ENCODE results near the gene ZNF343. TPM values are rescaled to one million over a fixed set of nuclear protein-coding genes. Genes with fewer than 3 reads are reported as not detected.

The ZNF343 gene
- total RNA-seq, 1 donor from 2014 or later = 15.5 TPM

DNA sequence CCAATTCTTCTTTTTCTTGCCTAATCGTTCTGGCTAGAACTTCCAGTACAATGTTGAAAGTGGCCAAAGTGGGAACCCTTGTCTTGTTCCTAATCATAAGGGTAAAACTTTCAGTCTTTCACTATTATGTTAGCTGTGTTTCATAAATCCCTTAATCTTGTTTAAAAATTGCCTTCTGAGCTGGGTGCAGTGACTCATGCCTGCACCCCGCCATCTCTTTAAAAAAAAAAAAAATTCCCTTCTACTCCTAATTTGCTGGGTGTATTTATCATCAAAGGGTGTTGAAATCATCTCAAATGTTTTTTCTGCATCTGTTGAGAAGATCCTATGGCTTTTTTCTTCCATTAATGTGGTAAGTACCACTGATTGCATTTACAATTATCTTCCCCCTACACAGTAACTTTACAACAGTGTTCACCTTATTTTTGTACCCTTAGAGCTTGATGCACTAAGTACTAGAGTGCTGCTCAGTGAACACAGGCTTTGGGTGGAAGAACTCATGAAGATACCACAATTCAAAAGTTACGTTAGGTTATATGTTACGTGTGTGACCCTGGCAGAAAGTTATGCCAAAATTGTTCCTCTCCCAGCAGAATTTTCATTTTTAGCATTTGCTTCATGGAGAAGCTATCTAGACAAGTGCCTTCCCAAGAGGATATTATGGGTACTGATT, 47.8 kb downstream of the ZNF343 start:
- H3K9me3 Mint-ChIP-seq (ENCODE audit: unreplicated experiment) = no peaks in the 10 kb centered on the region
- H3K36me3 Mint-ChIP-seq (ENCODE audit: unreplicated experiment) = no peaks in the 10 kb centered on the region
- H3K4me1 Mint-ChIP-seq (ENCODE audit: low read depth, unreplicated experiment) = no peaks in the 10 kb centered on the region
- TF ChIP-seq, protein P1, sequence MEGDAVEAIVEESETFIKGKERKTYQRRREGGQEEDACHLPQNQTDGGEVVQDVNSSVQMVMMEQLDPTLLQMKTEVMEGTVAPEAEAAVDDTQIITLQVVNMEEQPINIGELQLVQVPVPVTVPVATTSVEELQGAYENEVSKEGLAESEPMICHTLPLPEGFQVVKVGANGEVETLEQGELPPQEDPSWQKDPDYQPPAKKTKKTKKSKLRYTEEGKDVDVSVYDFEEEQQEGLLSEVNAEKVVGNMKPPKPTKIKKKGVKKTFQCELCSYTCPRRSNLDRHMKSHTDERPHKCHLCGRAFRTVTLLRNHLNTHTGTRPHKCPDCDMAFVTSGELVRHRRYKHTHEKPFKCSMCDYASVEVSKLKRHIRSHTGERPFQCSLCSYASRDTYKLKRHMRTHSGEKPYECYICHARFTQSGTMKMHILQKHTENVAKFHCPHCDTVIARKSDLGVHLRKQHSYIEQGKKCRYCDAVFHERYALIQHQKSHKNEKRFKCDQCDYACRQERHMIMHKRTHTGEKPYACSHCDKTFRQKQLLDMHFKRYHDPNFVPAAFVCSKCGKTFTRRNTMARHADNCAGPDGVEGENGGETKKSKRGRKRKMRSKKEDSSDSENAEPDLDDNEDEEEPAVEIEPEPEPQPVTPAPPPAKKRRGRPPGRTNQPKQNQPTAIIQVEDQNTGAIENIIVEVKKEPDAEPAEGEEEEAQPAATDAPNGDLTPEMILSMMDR (IDR thresholded peaks at IDR 0.05; ENCODE audit: partially characterized antibody, unreplicated experiment) = no peak
- no peak overlapping the region for H3K27ac Mint-ChIP-seq (ENCODE audit: unreplicated experiment)
- no peak for DNase-seq
- no peak overlapping the region for H3K4me3 Mint-ChIP-seq (ENCODE audit: unreplicated experiment)
- H3K27me3 Mint-ChIP-seq (ENCODE audit: unreplicated experiment) = no peaks in the 10 kb centered on the region

DNA sequence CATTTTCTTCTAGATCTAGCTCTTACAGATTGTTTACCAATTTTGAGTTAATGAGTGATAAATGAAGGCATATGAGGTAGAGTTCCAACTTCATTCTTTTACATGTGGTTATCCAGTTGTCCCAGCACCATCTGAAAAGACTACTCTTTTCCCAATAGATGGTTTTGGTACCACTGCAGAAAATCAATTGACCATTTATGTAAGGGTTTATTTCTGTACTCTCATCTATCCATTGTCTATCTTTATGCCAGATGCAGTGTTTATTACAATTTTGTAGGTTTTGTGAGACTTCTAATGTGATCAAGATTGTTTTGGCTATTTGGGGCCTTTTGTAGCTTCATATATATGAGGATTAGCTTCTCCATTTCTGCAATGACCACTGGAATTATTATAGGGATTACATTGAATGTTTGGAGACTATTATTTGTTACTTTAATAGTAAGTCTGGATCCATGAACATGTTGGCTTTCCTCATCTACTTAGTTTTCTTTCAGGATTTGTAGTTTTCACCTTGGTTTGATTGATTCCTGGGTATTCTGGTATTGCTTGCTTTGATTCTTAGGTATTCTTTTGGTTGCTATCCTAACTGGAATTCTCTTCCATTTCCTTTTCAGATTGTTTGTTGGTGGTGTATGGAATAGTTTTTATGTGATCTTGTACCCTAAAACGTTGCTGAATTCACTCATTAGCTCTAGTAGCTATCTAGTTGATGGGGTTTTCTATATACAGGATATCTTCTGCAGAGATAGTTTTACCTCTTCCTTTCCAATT, 48.5 kb downstream of the ZNF343 start:
- no peaks in the 10 kb centered on the region for H3K27me3 Mint-ChIP-seq (ENCODE audit: unreplicated experiment)
- H3K4me3 Mint-ChIP-seq (ENCODE audit: unreplicated experiment) = no peak overlapping the region
- H3K36me3 Mint-ChIP-seq (ENCODE audit: unreplicated experiment) = no peaks in the 10 kb centered on the region
- H3K4me1 Mint-ChIP-seq (ENCODE audit: low read depth, unreplicated experiment) = no peaks in the 10 kb centered on the region
- no peak for DNase-seq
- H3K9me3 Mint-ChIP-seq (ENCODE audit: unreplicated experiment) = peaks cover 1% of the 10 kb centered on the region
- no peak overlapping the region for H3K27ac Mint-ChIP-seq (ENCODE audit: unreplicated experiment)
- TF ChIP-seq, protein P1 (IDR thresholded peaks at IDR 0.05; ENCODE audit: partially characterized antibody, unreplicated experiment) = no peak

- H3K36me3 Mint-ChIP-seq (ENCODE audit: unreplicated experiment) = no peaks in the 10 kb centered on the region
- H3K4me1 Mint-ChIP-seq (ENCODE audit: low read depth, unreplicated experiment) = no peaks in the 10 kb centered on the region
- TF ChIP-seq, protein P1 (IDR thresholded peaks at IDR 0.05; ENCODE audit: partially characterized antibody, unreplicated experiment) = no peak
- H3K27me3 Mint-ChIP-seq (ENCODE audit: unreplicated experiment) = no peaks in the 10 kb centered on the region
- no peak for DNase-seq
- H3K9me3 Mint-ChIP-seq (ENCODE audit: unreplicated experiment) = peaks cover 1% of the 10 kb centered on the region
- H3K4me3 Mint-ChIP-seq (ENCODE audit: unreplicated experiment) = no peak overlapping the region
- H3K27ac Mint-ChIP-seq (ENCODE audit: unreplicated experiment) = no peak overlapping the region
Observed at GRCh38 chr20:2458919-2459499, 49.7 kb downstream of the ZNF343 start.

GRCh38 chr20:2455771-2456497, 52.8 kb downstream of the ZNF343 start:
- TF ChIP-seq, protein P1 (IDR thresholded peaks at IDR 0.05; ENCODE audit: partially characterized antibody, unreplicated experiment) = no peak
- DNase-seq = no peak
- H3K4me3 Mint-ChIP-seq (ENCODE audit: unreplicated experiment) = no peak overlapping the region
- H3K27me3 Mint-ChIP-seq (ENCODE audit: unreplicated experiment) = no peaks in the 10 kb centered on the region
- no peaks in the 10 kb centered on the region for H3K4me1 Mint-ChIP-seq (ENCODE audit: low read depth, unreplicated experiment)
- no peak overlapping the region for H3K27ac Mint-ChIP-seq (ENCODE audit: unreplicated experiment)
- peaks cover 1% of the 10 kb centered on the region for H3K9me3 Mint-ChIP-seq (ENCODE audit: unreplicated experiment)
- H3K36me3 Mint-ChIP-seq (ENCODE audit: unreplicated experiment) = no peaks in the 10 kb centered on the region
